ENCODE data around the gene GOSR1. TPM values are rescaled to one million over a fixed set of nuclear protein-coding genes. Genes with fewer than 3 reads are reported as not detected.
"Not testable (repeated sequence)": the region's sequence is repeated elsewhere in the genome, so short reads cannot be mapped to it uniquely, and the experiment has no call there.

The GOSR1 gene
- total RNA-seq, 3 donors from 2014 or later (not counting 1 experiment from before 2014, with no cell fraction given), result 45.0 to 57.5 (median 54.4) TPM

DNA sequence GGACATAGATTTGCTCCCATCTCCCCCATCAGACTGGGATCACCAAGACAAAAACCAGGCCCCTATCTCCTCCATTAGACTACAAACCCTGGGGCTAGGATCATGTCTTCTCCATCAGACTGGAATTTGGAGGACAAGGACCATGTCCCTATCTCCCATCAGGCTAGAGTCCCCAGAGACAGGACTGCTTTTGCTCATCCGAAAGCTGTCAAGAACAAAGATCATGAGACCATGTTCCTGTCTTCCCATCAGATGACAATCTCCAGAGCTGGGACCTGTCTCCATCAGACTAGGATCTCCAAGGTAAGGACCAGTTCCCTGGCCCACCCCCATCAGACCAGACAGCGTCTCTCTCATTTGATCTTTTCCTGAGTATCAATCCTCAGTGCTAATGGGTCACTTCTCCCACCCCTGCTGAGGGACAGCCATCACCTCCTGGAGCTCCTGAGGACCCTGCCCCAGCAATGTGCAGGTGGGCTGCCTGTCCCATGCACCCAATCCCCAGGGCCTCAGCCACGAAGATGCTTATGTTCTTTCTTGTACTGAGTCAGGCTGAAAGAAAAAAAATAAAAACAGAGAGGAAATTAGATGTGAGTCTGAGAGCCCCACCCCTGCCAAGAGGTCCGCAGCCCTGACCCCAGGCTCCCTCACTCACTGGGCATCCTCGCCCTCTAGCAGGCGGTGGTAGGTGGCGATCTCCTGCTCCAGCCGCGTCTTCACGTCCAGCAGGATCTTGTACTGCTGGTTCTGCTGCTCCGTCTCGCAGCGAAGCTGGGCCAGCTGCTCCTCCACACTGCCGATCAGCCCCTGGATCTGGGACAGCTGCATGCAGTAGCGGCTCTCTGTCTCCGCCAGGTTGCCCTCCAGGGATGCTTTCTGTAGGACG is 90.3 kb downstream of the GOSR1 start:
- DNase-seq, result no peak
- H3K27ac ChIP-seq (ENCODE audit: low read length), result no peak overlapping the region
- no peaks in the 10 kb centered on the region for H3K4me1 Mint-ChIP-seq
- no peak overlapping the region for H3K4me3 ChIP-seq (ENCODE audit: low read length)
- H3K27ac Mint-ChIP-seq, result no peak overlapping the region
- no peaks in the 10 kb centered on the region for H3K36me3 ChIP-seq (ENCODE audit: control insufficient read depth, insufficient read depth, low read length)
- 94% methylated on average over 17 of the region's 17 CpGs for WGBS (ENCODE audit: insufficient coverage)
- no peak for ATAC-seq
- H3K27me3 Mint-ChIP-seq (ENCODE audit: low read depth in 2 of 2), result peaks cover 6 to 12% of the 10 kb centered on the region in 2 donors
- intact Hi-C loops (cut with micrococcal nuclease), result no loop called here
- no peaks in the 10 kb centered on the region for H3K27me3 ChIP-seq (ENCODE audit: control insufficient read depth, insufficient read depth, low read length)
- TF ChIP-seq, protein P1, sequence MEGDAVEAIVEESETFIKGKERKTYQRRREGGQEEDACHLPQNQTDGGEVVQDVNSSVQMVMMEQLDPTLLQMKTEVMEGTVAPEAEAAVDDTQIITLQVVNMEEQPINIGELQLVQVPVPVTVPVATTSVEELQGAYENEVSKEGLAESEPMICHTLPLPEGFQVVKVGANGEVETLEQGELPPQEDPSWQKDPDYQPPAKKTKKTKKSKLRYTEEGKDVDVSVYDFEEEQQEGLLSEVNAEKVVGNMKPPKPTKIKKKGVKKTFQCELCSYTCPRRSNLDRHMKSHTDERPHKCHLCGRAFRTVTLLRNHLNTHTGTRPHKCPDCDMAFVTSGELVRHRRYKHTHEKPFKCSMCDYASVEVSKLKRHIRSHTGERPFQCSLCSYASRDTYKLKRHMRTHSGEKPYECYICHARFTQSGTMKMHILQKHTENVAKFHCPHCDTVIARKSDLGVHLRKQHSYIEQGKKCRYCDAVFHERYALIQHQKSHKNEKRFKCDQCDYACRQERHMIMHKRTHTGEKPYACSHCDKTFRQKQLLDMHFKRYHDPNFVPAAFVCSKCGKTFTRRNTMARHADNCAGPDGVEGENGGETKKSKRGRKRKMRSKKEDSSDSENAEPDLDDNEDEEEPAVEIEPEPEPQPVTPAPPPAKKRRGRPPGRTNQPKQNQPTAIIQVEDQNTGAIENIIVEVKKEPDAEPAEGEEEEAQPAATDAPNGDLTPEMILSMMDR (IDR thresholded peaks at IDR 0.05), result no peak
- no peaks in the 10 kb centered on the region for H3K36me3 Mint-ChIP-seq
- H3K9me3 Mint-ChIP-seq, result no peaks in the 10 kb centered on the region
- no peak overlapping the region for H3K4me3 Mint-ChIP-seq
- no peaks in the 10 kb centered on the region for H3K4me1 ChIP-seq (ENCODE audit: control insufficient read depth, insufficient read depth, low read length)
- H3K9me3 ChIP-seq (ENCODE audit: control insufficient read depth, insufficient read depth, low read length), result no peaks in the 10 kb centered on the region

DNA sequence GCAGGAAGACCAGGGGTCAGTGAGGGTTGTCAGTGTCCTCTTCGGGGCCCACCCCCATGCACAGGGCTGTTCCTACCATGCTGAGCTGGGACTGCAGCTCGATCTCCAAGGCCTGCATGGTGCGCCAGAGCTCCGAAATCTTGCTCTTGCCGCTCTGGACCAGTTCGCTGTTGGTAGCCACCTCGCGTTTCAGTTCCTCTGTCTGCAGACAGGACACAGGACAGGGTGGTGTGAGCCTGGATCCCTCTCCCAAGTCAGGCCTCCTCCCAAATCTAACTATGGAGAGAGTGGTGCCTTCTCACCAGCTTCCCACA is 90.9 kb downstream of the GOSR1 start:
- Mint-ChIP-seq H3K27me3 (ENCODE audit: low read depth in 2 of 2) (peaks cover 6 to 10% of the 10 kb centered on the region in 2 donors), H3K4me3 (no peak overlapping the region), H3K9me3 (no peaks in the 10 kb centered on the region), H3K36me3 (no peaks in the 10 kb centered on the region), H3K4me1 (no peaks in the 10 kb centered on the region), H3K27ac (no peak overlapping the region)
- DNase-seq, result no peak
- 90% methylated on average over 8 of the region's 8 CpGs for WGBS (ENCODE audit: insufficient coverage)
- no peaks in the 10 kb centered on the region for H3K27me3 ChIP-seq (ENCODE audit: control insufficient read depth, insufficient read depth, low read length)
- TF ChIP-seq, protein P1 (IDR thresholded peaks at IDR 0.05), result no peak
- ATAC-seq, result no peak
- H3K4me3 ChIP-seq (ENCODE audit: low read length), result no peak overlapping the region
- intact Hi-C loops (cut with micrococcal nuclease), result no loop called here
- no peaks in the 10 kb centered on the region for H3K9me3 ChIP-seq (ENCODE audit: control insufficient read depth, insufficient read depth, low read length)
- H3K27ac ChIP-seq (ENCODE audit: low read length), result no peak overlapping the region
- no peaks in the 10 kb centered on the region for H3K4me1 ChIP-seq (ENCODE audit: control insufficient read depth, insufficient read depth, low read length)
- H3K36me3 ChIP-seq (ENCODE audit: control insufficient read depth, insufficient read depth, low read length), result no peaks in the 10 kb centered on the region

DNA sequence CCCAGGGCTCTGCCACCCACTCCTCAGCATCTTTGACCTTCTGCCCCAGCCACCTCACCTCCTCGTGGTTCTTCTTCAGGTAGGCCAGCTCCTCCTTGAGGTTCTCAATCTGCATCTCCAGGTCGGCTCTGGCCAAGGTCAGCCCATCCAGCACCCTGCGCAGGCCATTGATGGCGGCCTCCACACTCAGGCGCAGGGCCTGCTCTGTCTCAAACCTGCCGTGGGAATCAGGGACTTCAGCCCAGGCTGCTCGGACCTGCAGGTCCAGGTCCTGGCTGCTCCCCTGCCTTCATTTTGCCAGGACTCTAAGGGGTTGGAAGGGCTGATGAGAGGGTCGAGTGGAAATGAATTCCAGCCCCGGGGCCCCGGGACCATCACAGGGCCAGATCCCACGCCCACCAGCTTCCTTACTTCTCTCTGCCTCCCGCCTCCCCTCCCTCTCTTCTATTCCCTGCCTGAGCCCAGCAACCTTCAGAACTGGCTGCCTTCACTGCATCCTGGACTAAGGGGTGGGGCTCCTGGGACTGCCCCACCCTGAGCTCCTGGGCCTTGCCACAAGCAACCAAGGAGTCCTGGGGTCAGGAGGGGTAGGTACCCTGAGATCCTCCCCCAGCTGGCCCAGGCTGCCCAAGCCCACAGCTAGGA is 92.4 kb downstream of the GOSR1 start:
- H3K36me3 Mint-ChIP-seq; H3K4me3 ChIP-seq (ENCODE audit: low read length): not testable (repeated sequence)
- 91% methylated on average over 12 of the region's 12 CpGs for WGBS (ENCODE audit: insufficient coverage)

DNA sequence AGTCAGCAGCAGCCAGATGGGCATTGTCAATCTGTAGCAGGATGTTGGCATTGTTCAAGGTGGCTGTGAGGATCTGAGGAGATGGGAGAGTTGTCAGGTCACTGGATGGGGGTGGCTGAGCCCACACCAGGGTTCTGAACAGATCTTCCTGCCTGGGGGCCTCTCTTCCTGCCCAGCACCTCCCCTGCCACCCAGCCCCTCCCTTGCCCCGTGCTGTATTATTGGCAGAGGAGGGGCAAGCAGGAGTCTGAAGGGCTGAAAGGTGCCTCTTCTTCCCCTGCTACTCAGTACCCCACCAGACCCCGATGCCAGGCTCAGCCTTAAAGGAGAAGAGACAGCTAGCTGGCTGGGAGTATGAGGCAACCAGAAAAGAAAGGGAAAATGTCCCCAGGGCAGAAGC is 93.0 kb downstream of the GOSR1 start:
- peaks cover 6% of the 10 kb centered on the region in 2 donors for H3K27me3 Mint-ChIP-seq (ENCODE audit: low read depth in 2 of 2)
- no CpG with 5 or more reads among the region's 2 CpGs for WGBS (ENCODE audit: insufficient coverage)
- TF ChIP-seq, protein P1 (IDR thresholded peaks at IDR 0.05), result no peak
- no peaks in the 10 kb centered on the region for H3K4me1 Mint-ChIP-seq
- H3K9me3 Mint-ChIP-seq, result no peaks in the 10 kb centered on the region
- Histone ChIP-seq H3K9me3 (ENCODE audit: control insufficient read depth, insufficient read depth, low read length) (no peaks in the 10 kb centered on the region), H3K27me3 (ENCODE audit: control insufficient read depth, insufficient read depth, low read length) (no peaks in the 10 kb centered on the region), H3K36me3 (ENCODE audit: control insufficient read depth, insufficient read depth, low read length) (no peaks in the 10 kb centered on the region), H3K27ac (ENCODE audit: low read length) (no peak overlapping the region), H3K4me3 (ENCODE audit: low read length) (no peak overlapping the region), H3K4me1 (ENCODE audit: control insufficient read depth, insufficient read depth, low read length) (no peaks in the 10 kb centered on the region)
- H3K36me3 Mint-ChIP-seq, result no peaks in the 10 kb centered on the region
- H3K27ac Mint-ChIP-seq, result no peak overlapping the region
- no peak overlapping the region for H3K4me3 Mint-ChIP-seq
- no peak for ATAC-seq
- intact Hi-C loops (cut with micrococcal nuclease), result no loop called here
- no peak for DNase-seq

More for the DNA sequence above, 92.4 kb downstream of the GOSR1 start:
- H3K27me3 Mint-ChIP-seq (ENCODE audit: low read depth in 2 of 2); H3K9me3 Mint-ChIP-seq; H3K27ac Mint-ChIP-seq; H3K36me3 ChIP-seq (ENCODE audit: control insufficient read depth, insufficient read depth, low read length); H3K4me1 Mint-ChIP-seq; H3K4me1 ChIP-seq (ENCODE audit: control insufficient read depth, insufficient read depth, low read length); H3K27ac ChIP-seq (ENCODE audit: low read length); H3K4me3 Mint-ChIP-seq; H3K9me3 ChIP-seq (ENCODE audit: control insufficient read depth, insufficient read depth, low read length); DNase-seq; ATAC-seq; H3K27me3 ChIP-seq (ENCODE audit: control insufficient read depth, insufficient read depth, low read length); intact Hi-C loops (cut with micrococcal nuclease): not testable (repeated sequence)

Data from natural killer cell (primary cell).